C4-2B (cell line): ENCODE measurements around the gene LLGL1.
A peak's percentile ranks its signal among the peaks of the same experiment; 100 is the strongest.

ENCODE experiments used
- H3K27ac ChIP-seq: fragments of 450-650 bp; 2 replicates; pipeline ENCODE4 v1.5.1; 2017
- CTCF ChIP-seq: fragments of 450-650 bp; conservative IDR thresholded peaks from 2 replicates; pipeline ENCODE4 v1.5.1; 2017; ENCODE audit warnings: mild to moderate bottlenecking
- ZFX ChIP-seq: fragments of 450-650 bp; IDR thresholded peaks from 2 replicates; pipeline ENCODE4 v1.6.1; 2017

LLGL1 gene

GRCh38 chr17:18182110-18182977 lies 43.1 kb upstream of the LLGL1 start:
- H3K27ac ChIP-seq = peak overlapping the region; percentile 98
- TF ChIP-seq ZFX (no peak), CTCF (no peak)

- no peak for TF ChIP-seq ZFX
- H3K27ac ChIP-seq = peak overlapping the region; percentile 98
Measured at GRCh38 chr17:18182978-18183333, 42.5 kb upstream of the LLGL1 start.

DNA sequence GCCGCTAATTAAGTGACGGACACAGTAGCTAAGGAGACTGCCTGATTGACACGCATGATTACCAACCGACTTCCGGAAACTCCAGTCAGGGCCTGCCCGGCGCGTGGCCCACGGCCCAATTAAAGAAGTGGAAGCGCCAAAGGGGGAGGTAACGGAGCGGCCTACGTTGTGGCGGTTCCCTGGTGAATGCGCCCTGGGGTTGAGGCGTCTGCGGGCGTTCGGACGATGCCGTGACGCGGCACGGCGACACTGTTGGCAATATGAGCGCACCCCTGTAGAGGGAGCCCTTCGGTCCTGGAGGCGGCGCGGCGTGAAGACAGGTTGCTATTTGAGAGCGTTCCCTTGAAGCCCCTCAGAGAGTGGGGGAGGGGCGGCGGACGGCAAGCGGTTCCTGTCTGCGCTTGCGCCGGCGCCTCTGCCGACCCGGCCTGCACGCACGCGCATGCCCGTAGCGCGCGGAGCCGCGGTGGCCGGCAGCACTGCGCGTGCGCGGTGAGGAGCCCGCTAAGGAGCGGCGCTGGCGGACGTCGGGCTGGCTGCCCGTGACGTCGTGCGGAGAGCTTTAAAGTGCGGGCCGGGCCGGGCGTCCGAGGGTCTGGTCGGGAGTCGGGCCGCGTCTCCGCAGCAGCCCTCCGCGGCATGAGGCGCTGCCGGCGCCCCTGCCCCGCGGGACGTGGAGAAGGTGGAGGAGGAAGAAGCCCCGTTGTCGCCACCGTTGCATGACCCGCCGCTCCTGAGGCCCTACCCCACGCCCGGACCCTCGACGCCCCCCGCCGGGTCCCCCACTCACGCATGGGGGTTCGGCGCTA lies 41.9 kb upstream of the LLGL1 start, which contains the start of gene ALKBH5:
Gene ALKBH5 (plus strand): TSS at position 495 of the 809 bp plus-strand sequence. CDS start 416 bp downstream, outside the sequence.
- H3K27ac ChIP-seq = peak within 1 kb of the TSS; percentile 98
- TF ChIP-seq ZFX = no peak
- no peak; the same call in 1 of the 2 replicates for TF ChIP-seq CTCF

DNA sequence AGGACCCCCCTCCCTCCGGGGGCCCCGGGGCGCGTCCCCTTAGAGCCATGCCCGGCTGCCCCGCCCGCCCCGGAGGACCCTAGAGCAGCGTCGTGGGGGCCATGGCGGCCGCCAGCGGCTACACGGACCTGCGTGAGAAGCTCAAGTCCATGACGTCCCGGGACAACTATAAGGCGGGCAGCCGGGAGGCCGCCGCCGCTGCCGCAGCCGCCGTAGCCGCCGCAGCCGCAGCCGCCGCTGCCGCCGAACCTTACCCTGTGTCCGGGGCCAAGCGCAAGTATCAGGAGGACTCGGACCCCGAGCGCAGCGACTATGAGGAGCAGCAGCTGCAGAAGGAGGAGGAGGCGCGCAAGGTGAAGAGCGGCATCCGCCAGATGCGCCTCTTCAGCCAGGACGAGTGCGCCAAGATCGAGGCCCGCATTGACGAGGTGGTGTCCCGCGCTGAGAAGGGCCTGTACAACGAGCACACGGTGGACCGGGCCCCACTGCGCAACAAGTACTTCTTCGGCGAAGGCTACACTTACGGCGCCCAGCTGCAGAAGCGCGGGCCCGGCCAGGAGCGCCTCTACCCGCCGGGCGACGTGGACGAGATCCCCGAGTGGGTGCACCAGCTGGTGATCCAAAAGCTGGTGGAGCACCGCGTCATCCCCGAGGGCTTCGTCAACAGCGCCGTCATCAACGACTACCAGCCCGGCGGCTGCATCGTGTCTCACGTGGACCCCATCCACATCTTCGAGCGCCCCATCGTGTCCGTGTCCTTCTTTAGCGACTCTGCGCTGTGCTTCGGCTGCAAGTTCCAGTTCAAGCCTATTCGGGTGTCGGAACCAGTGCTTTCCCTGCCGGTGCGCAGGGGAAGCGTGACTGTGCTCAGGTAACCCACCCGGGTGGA lies 41.0 kb upstream of the LLGL1 start:
- H3K27ac ChIP-seq = peak overlapping the region; percentile 98
- peak; percentile 76 for TF ChIP-seq ZFX
- no peak; the same call in 1 of the 2 replicates for TF ChIP-seq CTCF

DNA sequence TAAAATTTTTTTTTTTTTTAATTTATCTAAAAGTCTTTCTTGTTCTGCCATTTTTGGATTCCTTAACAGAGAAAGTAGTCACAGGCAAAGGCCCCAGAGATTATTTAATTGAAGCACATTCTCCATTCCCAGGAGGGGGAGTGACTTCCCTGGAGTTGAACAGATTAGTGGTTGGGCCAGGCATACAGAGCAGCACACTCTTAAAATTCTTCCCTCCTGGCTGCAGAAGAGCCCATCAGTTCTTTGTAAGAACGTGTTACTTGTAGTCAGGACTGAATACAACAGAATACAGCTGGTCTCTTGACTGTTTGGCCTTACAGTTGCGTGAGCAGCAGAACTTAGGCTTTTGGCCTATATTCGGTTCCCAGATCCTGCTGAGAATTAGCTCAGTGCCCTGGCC lies 40.0 kb upstream of the LLGL1 start:
- peak overlapping the region; percentile 98; the same call in 1 of the 2 replicates for H3K27ac ChIP-seq
- no peak for TF ChIP-seq CTCF
- TF ChIP-seq ZFX = 0 out of 2 replicates have a peak, but pooled peaks have one; percentile 25

- H3K27ac ChIP-seq = peak overlapping the region; percentile 16; the same call in 1 of the 2 replicates
- TF ChIP-seq ZFX (no peak), CTCF (no peak)
Measured at GRCh38 chr17:18185832-18186626, 39.4 kb upstream of the LLGL1 start.
